ENCODE data around the gene ZFR2.

- no peak for TF ChIP-seq CTCF (IDR thresholded peaks at IDR 0.05; ENCODE audit: control extremely low read depth in 1 of 3, insufficient read depth in 1 of 3, low read depth in 1 of 3, low read length in 3 of 3)
- no peak for TF ChIP-seq EP300 (IDR thresholded peaks at IDR 0.05; ENCODE audit: borderline replicate concordance in 1 of 2, low read depth in 2 of 2, low read length in 2 of 2)
- no peak for TF ChIP-seq ASH2L (IDR thresholded peaks at IDR 0.05; ENCODE audit: low read length)
- no peak for TF ChIP-seq EZH2 (IDR thresholded peaks at IDR 0.05; ENCODE audit: low read depth, low read length, severe bottlenecking)
- no peak for TF ChIP-seq ATF3 (IDR thresholded peaks at IDR 0.05; ENCODE audit: insufficient read depth, low read depth, low read length)
- TF ChIP-seq MAFK (IDR thresholded peaks at IDR 0.05; ENCODE audit: low read depth, low read length) = no peak
- no peak for TF ChIP-seq RAD21 (IDR thresholded peaks at IDR 0.05 in 1 of 2, conservative IDR thresholded peaks at IDR 0.05 in 1 of 2; ENCODE audit: low read depth in 2 of 2, low read length in 2 of 2)
- TF ChIP-seq TAF1 (IDR thresholded peaks at IDR 0.05; ENCODE audit: low read depth, low read length) = no peak
These were observed 103.7 kb downstream of the ZFR2 start for GRCh38 chr19:3765121-3765520.

Data from H1 (cell line).